SU-DHL-6 (cell line): ENCODE data around the gene ARHGDIA.

Experiments used
- H2AFZ ChIP-seq: fragments of 200-600 bp; sonication (generic); 2 replicates; pipeline ENCODE4 v1.6.1; 2014; ENCODE audit warnings: low read depth, mild to moderate bottlenecking, moderate library complexity, mixed read lengths, antibody characterized with exemption, low read length; ENCODE audit not compliant: severe bottlenecking
- H3F3A ChIP-seq: fragments of 200-600 bp; shearing (Covaris generic); 2 replicates; pipeline ENCODE4 v1.6.0; 2016; ENCODE audit warnings: antibody characterized with exemption, mild to moderate bottlenecking; ENCODE audit not compliant: insufficient read depth
- H3K27ac ChIP-seq: fragments of 200-600 bp; sonication (generic); 2 replicates; pipeline ENCODE4 v1.5.1; 2016; ENCODE audit warnings: low read depth, mild to moderate bottlenecking, low read length, moderate library complexity, mixed read lengths
- H3K27me3 ChIP-seq: fragments of 200-600 bp; sonication (generic), shearing (Covaris generic); 2 replicates; pipeline ENCODE4 v1.6.0; 2014; ENCODE audit warnings: mild to moderate bottlenecking, low read length
- H3K36me3 ChIP-seq: fragments of 200-600 bp; sonication (generic); 2 replicates; pipeline ENCODE4 v1.6.1; 2014; ENCODE audit warnings: mild to moderate bottlenecking, low read length, mixed read lengths
- H3K4me2 ChIP-seq: fragments of 300-600, 200-600 bp; shearing (Covaris generic), sonication (generic); 2 replicates; pipeline ENCODE4 v1.6.0; 2014; ENCODE audit warnings: low read length, low read depth, mild to moderate bottlenecking; ENCODE audit not compliant: poor library complexity, severe bottlenecking
- H3K4me3 ChIP-seq: fragments of 200-600 bp; sonication (generic); 2 replicates; pipeline ENCODE4 v1.5.1; 2014; ENCODE audit warnings: antibody characterized with exemption, low read length, mild to moderate bottlenecking, mixed read lengths; ENCODE audit not compliant: insufficient read depth, poor library complexity, severe bottlenecking
- H3K79me2 ChIP-seq: fragments of 200-600 bp; sonication (generic); 2 replicates; pipeline ENCODE4 v1.6.1; 2014; ENCODE audit warnings: mild to moderate bottlenecking, low read length, moderate library complexity; ENCODE audit not compliant: insufficient read depth
- H3K9ac ChIP-seq: fragments of 200-600 bp; sonication (generic); 2 replicates; pipeline ENCODE4 v1.7.0; 2014; ENCODE audit warnings: mild to moderate bottlenecking, low read length
- H3K9me2 ChIP-seq: fragments of 200-600 bp; sonication (generic); replicated peaks from 2 replicates; pipeline ENCODE4 v1.6.1; 2014; ENCODE audit warnings: low read length; ENCODE audit not compliant: insufficient read depth
- H3K9me3 ChIP-seq: fragments of 200-600 bp; sonication (generic); 2 replicates; pipeline ENCODE4 v1.6.1; 2014; ENCODE audit warnings: low read length, mixed read lengths; ENCODE audit not compliant: insufficient read depth
- H4K20me1 ChIP-seq: fragments of 200-600 bp; sonication (generic); 2 replicates; pipeline ENCODE4 v1.6.1; 2014; ENCODE audit warnings: low read depth, mild to moderate bottlenecking, antibody characterized with exemption, low read length, moderate library complexity, mixed read lengths
- CTCF ChIP-seq: fragments of 200-600 bp; sonication (generic); IDR thresholded peaks from one replicate; pipeline ENCODE4 v1.5.1; 2017; ENCODE audit warnings: antibody characterized with exemption, mild to moderate bottlenecking, low read length, moderate library complexity; ENCODE audit not compliant: insufficient read depth, poor library complexity, severe bottlenecking
- EZH2phosphoT487 ChIP-seq: fragments of 200-600 bp; sonication (generic), shearing (Covaris generic); conservative IDR thresholded peaks from 2 replicates; pipeline ENCODE4 v1.6.1; 2018; ENCODE audit warnings: mild to moderate bottlenecking, antibody characterized with exemption, low read length, moderate library complexity, mixed read lengths

ARHGDIA gene

GRCh38 chr17:81831563-81831956 is 39.6 kb downstream of the ARHGDIA start:
- H3K27me3 ChIP-seq: no peaks in the 10 kb centered on the region
- H3K9ac ChIP-seq: peak overlapping the region; percentile 78
- H3K9me2 ChIP-seq: no peaks in the 10 kb centered on the region
- peak overlapping the region; percentile 82 for H3K4me3 ChIP-seq
- TF ChIP-seq CTCF: no peak
- no peak for TF ChIP-seq EZH2phosphoT487
- H3K4me2 ChIP-seq: peak overlapping the region; percentile 68
- H3K9me3 ChIP-seq: no peaks in the 10 kb centered on the region
- H2AFZ ChIP-seq: no peak overlapping the region
- peak overlapping the region; percentile 65 for H3K27ac ChIP-seq
- H3F3A ChIP-seq: no peaks in the 10 kb centered on the region
- H3K36me3 ChIP-seq: no peaks in the 10 kb centered on the region
- H4K20me1 ChIP-seq: no peaks in the 10 kb centered on the region
- H3K79me2 ChIP-seq: no peaks in the 10 kb centered on the region

- Histone ChIP-seq H3K36me3 (no peaks in the 10 kb centered on the region), H2AFZ (no peak overlapping the region), H3K27ac (no peak overlapping the region), H3K9me3 (no peaks in the 10 kb centered on the region), H3K9me2 (no peaks in the 10 kb centered on the region), H3K27me3 (no peaks in the 10 kb centered on the region), H3F3A (no peaks in the 10 kb centered on the region), H4K20me1 (no peaks in the 10 kb centered on the region), H3K9ac (no peak overlapping the region), H3K4me2 (no peak overlapping the region), H3K4me3 (no peak overlapping the region), H3K79me2 (no peaks in the 10 kb centered on the region)
- TF ChIP-seq EZH2phosphoT487 (no peak), CTCF (no peak)
These were observed 41.3 kb downstream of the ARHGDIA start for GRCh38 chr17:81829858-81830257.

GRCh38 chr17:81828656-81829055 is 42.5 kb downstream of the ARHGDIA start:
- no peak for TF ChIP-seq CTCF
- no peak for TF ChIP-seq EZH2phosphoT487
- H3K79me2 ChIP-seq: no peaks in the 10 kb centered on the region
- no peaks in the 10 kb centered on the region for H4K20me1 ChIP-seq
- H3K36me3 ChIP-seq: no peaks in the 10 kb centered on the region
- no peak overlapping the region for H3K4me3 ChIP-seq
- no peaks in the 10 kb centered on the region for H3K9me2 ChIP-seq
- H3K9me3 ChIP-seq: no peaks in the 10 kb centered on the region
- no peak overlapping the region for H2AFZ ChIP-seq
- no peak overlapping the region for H3K27ac ChIP-seq
- no peaks in the 10 kb centered on the region for H3F3A ChIP-seq
- H3K27me3 ChIP-seq: no peaks in the 10 kb centered on the region
- no peak overlapping the region for H3K9ac ChIP-seq
- no peak overlapping the region for H3K4me2 ChIP-seq

- H3K79me2 ChIP-seq: no peaks in the 10 kb centered on the region
- H3K9ac ChIP-seq: no peak overlapping the region
- no peaks in the 10 kb centered on the region for H3K27me3 ChIP-seq
These were observed 45.2 kb downstream of the ARHGDIA start for GRCh38 chr17:81825841-81826466.

More at GRCh38 chr17:81825841-81826466, 45.2 kb downstream of the ARHGDIA start:
- H3F3A ChIP-seq: no peaks in the 10 kb centered on the region
- H3K9me2 ChIP-seq: no peaks in the 10 kb centered on the region
- no peaks in the 10 kb centered on the region for H4K20me1 ChIP-seq
- TF ChIP-seq EZH2phosphoT487 (no peak), CTCF (no peak)
- H3K36me3 ChIP-seq: no peaks in the 10 kb centered on the region
- no peak overlapping the region for H3K4me2 ChIP-seq
- H3K27ac ChIP-seq: no peak overlapping the region
- no peaks in the 10 kb centered on the region for H3K9me3 ChIP-seq
- no peak overlapping the region for H2AFZ ChIP-seq
- H3K4me3 ChIP-seq: no peak overlapping the region
